HG03095 (cell line): ENCODE measurements around the gene MMAB.
"Not testable (repeated sequence)": the region's sequence is repeated elsewhere in the genome, so short reads cannot be mapped to it uniquely, and the experiment has no call there.

Experiments
- ATAC-seq: cut with Tn5 transposase; IDR thresholded peaks from one replicate; pipeline ENCODE4 v1.9.1; 2021; ENCODE audit warnings: moderate library complexity; ENCODE audit not compliant: unreplicated experiment

The MMAB gene

DNA sequence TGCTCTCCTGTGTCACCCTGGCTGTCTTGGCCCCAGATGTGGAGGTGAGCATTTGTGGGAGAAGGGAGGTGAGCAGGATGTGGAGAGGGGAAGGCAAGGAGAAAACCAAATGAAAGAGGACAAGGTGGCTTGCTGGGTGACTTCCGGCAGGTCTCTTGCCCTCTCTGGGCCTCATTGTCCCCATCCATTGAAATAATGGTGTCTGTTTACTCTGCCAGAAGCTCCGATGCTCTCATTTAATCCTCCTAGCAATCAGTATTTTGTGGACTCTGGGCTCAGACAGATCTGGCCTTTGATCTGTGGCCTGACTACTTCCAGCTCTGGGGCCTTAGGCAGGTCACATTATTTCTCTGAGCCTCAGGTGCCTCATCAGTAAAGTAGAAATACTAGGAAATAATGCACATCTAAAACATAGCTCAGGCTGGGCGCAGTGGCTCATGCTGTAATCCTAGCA lies 30.9 kb upstream of the MMAB start:
- no peak for ATAC-seq

DNA sequence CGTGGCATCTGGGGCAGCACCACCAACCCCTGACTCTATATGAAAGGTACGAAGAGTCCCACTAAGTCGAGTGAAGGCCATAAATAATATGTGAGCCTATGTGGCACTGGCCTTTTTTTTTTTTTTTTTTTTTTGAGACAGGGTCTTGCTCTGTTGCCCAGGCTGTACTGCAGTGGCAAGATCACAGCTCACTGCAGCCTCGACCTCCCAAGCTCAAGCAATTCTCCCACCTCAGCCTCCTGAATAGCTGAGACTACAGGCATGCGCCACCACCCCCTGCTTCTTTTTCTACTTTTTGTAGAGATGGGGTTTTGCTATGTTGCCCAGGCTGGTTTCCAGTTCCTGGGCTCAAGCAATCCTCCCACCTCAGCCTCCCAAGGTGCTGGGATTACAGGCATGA lies 28.8 kb upstream of the MMAB start:
- not testable (repeated sequence) for ATAC-seq

DNA sequence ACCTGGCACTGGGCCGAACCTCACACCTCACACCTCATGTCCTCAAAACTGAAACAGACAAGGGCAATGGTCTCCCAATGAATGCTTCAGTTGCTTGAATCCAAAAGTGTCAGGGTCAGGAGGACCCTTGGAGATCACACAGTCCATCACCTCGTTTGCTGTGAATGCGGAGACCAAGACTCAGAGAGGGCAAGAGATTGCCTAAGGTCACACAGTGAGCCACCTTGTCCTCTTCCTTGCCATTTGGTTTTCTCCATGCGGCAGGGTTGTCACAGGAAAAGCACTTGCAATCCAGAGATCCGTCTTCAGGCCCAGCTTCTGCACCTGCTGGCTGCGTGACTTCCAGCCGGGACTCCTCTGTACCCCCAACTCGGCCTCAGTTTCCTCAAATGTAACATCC lies 28.3 kb upstream of the MMAB start:
- no peak for ATAC-seq

DNA sequence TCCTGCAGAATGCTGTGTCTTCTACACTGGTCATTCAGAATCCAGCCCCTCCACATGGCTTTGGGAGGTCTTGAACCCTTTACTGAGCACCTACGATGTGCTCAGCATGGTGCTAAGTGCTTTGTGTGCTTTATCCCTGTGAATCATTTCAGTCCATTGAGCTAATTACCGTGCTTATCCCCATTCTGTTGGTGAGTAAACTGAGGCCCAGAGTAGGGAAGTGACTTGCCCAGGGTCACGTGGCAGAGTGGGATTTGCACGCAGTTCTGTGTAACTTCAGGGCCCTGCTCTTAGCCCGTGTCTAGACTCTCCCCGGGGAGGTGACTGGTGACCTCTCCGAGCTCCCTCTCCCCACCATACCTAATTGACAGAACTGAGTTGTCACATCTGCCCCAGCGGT lies 27.7 kb upstream of the MMAB start:
- ATAC-seq, result no peak

DNA sequence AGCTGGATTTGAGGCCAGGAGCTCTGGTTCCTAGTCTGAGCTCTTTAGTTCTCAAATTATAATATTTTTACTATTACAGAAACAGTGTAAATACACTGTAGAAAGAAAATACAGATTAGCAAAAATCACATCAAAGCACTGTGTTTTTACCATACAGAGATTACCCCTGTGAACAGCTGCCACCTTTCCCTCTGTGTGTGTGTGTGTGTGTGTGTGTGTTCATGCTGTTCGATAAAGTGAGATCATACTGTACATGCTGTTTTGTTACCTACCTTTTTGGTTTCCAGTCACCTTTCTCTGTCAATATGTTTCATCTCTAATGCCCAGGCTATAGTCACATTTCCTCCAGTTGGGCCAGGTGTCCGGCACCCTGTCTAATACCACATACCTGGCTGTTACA lies 27.2 kb upstream of the MMAB start:
- no peak for ATAC-seq

DNA sequence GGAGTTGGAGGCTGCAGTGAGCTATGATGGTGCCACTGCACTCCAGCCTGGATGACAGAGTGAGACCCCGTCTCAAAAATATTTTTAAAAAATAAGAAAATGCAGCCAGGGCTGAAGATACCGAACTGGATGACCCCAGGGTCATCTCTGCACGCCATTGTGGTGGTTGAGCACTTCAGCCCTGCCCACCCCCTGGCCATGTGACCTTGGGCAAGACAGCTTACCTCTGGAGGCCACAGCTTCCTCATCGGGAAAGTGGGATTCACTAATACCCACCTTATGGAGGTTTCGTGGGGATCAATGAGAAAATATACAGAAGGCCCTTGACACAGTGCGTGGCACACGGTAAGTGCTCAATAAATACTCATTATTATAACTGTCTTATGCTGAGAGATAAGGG lies 25.8 kb upstream of the MMAB start:
- no peak for ATAC-seq

DNA sequence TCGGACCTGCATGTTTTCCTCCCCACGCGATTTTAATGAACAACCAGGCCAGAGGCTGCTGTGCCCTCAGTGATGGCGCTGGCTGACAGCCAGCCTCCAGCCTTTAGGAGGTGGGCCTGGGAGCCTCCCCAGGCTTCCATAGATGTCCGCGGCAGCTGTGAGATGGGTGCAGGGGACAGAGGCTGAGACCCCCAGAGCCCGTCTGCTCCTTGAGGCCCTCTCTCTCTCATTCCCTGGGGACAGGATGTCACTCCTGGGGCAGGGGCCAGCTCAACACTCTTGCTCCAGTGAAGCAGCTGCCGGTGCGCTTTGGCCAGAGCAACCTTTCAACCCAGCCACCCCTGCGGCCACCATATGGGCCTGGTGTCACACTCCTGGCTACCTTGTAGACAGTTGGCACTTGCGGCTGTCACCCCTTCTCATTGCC lies 25.1 kb upstream of the MMAB start:
- ATAC-seq, result no peak

DNA sequence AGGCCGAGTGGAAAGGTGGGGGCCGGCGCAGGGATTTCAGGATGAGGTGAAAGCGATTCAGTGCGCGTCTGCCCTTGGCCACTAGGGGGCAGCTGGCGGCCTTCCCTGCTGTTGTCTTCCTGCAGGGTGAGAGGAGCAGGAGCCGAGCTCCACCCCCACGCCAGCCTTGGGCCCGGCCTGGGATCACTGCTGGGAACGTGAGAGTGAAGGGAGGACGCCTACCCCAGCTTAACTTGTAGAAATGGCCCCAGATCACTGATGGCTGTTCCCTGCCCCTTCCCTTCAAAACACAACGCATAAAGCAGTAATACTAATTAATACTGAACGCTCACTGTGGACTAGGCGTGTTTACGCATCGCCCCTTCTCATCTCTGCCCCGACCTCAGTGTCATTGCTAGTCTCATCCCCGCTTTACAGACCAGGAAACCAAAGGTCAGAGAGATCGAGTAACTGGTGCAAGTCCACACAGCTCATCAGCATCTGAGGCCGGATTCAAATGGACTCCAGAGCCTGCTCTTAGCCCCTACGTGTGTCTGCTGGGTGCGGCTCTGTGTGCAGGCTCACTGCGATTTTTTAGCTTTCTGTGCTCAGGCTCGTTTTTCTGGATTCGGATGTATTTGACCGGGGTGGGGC lies 24.6 kb upstream of the MMAB start:
- peak; percentile 50 for ATAC-seq

DNA sequence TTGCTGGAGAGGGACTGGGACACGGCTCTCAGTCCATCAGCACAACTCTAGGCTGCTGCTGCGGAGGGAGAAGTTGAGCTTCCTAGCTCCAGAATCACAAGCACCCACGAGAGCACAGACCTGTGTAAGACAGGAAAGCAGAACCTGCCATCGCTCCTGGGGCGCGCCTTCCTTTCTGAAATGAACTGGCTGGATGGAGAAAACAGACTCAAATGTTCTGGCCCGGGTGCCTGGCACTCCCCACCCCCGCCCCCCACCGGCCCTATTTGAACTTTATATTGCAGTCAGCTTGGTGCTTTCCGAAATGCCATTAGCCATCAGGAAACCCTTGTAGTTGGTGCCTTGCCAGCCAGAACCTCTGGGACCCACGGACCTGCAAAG lies 24.1 kb upstream of the MMAB start:
- ATAC-seq, result no peak

DNA sequence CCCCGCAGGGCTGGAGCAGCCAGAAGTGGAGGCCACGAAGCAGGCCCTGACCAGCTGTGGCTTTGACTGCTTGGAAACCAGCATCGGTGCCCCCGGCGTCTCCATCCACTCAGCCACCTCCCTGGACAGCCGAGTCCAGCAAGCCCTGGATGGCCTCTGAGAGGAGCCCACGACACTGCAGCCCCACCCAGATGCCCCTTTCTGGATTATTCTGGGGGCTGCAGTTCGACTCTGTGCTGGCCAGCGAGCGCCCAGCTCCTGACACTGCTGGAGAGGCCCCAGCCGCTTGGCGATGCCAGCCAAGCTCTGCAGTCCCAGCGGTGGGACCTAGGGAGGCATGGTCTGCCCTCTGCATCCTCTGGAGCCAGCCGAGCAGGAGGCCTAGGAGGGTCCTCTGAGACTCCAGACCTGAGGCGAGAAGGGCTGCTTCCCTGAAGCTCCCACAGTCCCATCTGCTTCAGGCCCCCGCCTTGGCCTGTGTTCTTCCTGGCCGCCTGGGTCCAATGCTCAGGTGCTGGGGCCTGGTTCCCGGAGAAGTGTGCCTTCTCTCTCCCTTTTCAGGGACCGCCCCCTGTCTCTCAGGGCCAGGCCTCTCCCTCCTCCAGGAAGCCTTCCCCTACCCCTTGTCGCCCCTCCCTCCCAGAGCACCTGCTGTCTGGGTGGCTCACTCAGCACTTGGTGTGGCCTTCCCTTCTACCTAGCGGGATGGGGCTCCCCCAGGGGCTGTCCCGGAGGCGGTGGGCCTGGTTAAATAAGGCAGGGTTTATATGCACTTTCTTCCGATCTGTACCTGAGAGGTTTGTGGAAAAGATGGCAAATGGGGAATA lies 23.3 kb upstream of the MMAB start:
- no peak for ATAC-seq

DNA sequence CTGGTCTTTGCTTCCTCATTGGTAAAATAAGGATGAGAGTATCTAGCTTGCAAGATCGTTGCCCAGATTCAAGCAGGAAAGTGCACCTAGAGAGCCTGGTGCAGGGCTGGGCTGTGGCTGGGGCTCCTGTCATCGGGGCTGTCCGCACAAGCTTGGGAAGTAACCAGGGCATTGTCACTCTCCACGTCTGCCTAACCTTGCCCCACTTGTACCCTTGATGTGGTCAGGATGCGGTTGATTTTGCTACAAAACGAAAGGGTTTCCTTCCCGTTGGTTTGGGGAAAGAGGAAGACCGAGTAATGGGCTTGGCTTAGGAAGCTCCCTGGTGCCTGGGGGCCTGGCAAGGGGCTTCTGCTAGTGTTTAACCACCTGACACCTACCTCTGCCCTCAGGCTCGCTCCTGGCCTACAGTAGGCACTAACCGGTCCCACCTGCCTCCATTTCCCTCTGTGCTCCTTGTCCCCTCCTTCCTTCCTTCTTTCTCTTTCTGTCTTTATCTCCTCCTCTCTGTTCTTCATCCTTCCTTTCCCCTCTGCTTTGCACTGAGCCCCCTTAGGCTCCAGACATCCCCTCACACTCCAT lies 22.1 kb upstream of the MMAB start:
- ATAC-seq, result no peak

DNA sequence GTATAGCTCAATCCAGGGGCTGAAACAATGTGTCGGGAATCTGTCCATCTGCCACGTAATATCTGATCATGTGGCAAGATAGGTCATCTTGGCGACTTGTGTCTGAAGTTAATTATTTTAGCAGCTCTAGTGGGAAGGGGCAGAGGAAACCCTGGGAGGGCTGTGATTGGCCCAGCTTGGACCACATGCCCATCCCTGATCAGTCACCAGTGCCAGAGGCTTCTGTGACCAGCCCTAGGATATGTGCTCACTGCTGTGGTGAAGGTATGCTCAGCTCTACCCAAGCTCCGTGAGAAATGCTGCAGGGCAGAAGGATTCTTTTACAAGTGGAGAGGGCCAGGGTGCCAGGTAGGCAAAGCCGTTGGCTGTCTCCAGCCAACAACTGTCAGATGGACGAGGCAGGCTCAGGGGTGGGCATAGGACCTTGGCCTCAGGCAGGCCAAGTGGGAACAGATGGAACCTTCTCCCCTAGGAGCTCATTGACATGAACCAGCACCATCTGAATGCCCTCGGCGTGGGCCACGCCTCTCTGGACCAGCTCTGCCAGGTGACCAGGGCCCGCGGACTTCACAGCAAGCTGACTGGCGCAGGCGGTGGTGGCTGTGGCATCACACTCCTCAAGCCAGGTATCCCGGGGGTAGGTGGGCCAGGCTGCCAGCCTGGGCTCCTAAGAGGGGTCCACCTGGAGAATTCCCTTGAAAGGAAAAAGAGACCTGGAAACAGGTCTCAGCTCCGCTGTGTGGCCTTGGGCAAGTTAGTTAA lies 21.4 kb upstream of the MMAB start:
- ATAC-seq, result no peak

DNA sequence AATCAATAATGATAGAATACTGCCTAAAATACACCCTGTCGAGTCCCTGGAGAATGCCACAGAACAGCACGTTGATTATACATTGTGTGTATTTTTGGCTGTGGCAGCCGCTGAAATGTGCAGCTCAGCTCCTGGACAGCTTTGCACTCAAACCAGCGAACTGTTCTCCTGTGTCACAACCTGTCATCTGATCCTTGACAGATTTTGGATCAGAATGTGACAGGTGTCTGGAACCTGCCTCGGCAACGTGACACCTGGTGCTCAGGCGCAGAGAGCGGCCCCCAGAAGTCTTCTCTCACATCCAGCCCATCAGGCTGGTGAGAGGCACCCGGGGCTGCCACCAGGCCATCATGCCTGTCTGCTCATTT lies 19.6 kb upstream of the MMAB start:
- ATAC-seq, result no peak

DNA sequence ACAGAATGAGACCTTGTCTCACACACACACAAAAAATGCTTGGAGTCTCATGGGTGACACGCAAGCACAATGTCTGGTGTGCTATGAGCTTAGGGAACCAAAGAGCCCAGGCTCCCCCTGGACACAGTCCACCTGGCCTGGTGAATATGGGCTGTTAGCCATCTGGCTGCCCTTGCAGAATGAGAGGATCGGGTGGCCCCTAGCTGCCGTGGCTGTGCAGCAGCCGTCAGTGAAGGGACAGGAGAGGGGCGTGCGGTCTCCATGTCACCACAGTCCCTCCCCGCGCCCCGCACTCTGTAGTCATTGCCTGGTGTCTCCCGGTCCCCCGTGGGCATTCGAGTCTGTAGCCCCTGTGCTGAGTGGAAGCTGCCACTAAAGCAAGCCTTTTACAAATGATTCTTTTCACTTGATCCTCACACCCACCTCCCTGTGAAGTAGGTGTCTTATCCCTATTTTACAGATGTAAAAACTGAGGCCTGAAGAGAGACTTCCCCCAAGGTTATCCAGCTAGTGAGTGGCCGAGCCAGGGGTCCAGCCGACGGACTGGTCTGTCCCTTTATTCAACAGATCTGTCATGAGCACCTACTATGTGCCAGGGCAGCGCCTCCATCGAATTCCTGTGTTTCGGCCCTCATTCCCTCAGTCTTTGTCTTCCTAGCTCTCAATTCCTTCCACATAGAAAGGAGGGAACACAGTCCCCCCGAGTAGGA lies 19.0 kb upstream of the MMAB start:
- no peak for ATAC-seq

DNA sequence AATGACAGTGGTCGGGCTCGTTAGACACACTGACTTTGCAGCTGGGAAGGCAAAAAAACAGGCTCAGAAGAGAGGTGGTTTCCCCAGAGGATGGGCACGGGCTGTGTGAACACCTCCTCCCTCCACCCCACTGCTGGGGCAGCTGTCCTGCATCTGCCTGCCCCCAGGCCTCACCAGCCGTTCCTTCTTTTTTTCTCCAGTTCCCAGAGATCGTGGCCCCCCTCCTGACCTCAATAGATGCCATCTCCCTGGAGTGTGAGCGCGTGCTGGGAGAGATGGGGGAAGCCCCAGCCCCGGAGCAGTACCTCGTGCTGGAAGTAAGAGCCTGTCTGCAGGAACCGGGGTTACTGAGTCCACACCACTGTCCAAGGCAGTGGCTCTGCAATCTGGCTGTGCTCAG lies 17.7 kb upstream of the MMAB start:
- no peak for ATAC-seq

DNA sequence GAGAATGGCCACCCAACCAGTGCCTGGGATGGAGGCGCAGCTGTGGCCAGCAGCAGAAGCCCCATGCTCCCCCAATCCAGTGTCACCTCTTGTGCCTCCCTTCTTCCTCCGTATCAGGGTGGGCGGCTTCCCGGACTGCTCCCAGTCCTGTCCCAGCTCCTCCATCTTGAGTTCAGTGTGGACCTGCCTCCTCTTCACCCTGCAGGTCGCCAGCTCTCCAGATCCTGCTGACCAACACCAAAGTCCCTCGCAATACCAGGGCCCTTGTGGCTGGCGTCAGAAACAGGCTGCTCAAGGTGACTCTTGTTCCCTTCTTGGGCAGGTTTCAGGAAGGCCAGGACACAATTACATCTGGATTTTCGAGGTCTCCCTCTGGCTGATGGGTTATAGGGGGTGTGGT lies 17.3 kb upstream of the MMAB start:
- ATAC-seq, result no peak

DNA sequence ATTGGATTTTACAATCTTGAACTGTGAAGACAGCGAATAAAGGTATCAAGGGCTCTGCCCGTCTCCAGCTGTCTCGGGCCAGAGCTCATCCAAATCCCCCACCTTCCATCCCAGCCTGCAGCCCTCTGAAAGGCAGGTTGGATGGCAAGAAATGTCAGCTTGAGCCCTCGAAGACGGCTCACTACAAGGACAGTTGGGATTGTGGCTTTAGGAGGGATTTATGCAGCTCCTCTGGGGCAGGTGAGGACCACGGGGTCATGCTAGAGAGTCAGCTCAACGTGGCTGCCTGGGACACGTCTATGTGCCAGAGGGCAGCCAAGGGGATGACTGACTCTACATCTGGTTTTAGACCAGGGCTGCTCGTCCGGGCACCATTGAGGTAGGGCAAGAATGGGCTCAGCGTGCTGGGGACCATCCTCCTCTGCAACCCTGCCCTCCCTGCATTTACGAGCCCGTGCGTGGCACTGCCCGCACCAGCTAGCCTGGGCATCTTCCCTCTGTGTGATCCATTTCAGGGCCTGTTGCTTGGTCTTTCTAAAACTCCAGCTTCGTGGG lies 16.5 kb upstream of the MMAB start:
- ATAC-seq, result no peak

DNA sequence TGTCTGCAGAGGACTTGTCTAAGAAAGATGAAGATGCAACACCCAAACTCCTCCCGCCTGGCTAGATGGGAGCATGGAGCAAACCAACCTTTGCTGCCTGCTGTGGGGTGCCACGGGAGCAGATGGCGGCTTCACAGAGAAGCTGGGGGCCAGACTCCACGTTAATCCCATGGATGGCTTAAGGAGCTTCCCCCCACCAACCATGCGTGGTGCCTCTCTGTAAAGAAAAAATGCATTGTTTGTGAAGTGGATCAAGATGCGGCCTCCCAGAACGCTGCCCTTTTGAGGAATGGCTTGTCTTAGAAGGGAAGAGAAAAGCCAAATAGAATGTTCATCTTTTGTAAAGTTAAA lies 15.9 kb upstream of the MMAB start:
- no peak for ATAC-seq

DNA sequence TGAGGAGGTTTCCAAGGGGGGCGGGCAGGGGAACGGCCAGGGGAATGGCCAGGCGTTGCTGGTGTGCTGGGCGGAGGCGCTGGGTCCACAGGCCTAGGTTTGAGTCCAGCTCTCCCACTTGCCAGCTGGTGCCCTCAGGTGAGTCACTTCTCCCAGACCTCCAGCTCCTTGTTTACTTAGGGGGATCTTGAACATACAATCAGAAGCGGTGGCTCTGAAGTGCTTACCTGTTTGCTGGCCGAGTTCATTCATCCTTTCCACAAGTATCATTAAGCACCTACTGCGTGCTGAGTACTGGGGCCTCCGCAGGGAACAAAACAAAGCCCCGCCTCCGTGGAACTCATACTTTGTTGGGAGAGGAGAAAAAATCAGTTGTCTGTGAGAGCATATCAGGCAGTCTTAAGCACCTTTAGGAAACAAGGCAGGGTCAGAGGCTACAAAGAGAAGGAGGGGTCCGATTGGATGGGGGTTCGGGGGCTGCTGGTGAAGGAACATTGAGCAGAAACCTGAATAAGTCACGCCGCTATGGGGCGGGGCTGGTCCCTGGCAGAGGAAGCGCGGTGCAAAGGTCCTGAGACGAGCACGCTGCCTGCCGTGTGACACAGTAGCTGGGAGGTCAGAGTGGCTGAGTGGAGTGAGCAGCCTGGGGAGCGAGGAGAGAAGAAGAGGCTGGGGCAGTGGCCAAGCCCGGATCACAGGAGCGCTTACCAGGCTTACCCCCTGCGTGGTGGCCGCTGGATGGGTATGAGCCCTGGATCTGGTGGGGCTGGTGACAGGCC lies 15.3 kb upstream of the MMAB start:
- ATAC-seq, result no peak

DNA sequence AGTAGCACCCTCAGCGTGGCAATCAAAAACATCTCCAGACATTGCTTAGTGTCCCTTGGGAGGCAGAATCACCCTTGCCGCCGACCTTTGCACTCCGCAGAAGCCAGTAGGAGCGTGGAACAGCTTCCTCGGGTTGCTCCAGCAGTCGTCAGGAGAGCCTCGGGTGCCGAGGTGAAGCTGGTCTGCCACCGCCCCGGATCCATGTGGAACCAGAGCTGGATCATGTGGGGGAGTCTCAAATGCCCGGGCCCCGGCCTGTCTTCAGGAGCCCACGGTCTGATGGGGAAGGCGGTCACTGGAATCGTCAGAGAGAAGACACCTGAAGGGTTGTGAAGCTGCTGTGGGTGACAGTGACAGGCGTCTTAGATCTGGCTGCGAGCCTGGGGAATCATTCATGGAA lies 14.6 kb upstream of the MMAB start:
- no peak for ATAC-seq
